Measurements from ENCODE around the gene APOL1. TPM values are rescaled to one million over a fixed set of nuclear protein-coding genes. Genes with fewer than 3 reads are reported as not detected.
"Not testable (repeated sequence)": the region's sequence is repeated elsewhere in the genome, so short reads cannot be mapped to it uniquely, and the experiment has no call there.

Gene APOL1
- total and polyA plus RNA-seq, 3 donors from 2014 or later = 5.0 to 24.4 (median 9.4) TPM

- intact Hi-C loops (cut with DNase I; ENCODE audit: low total_unique reads) = loop anchor here (10.0 kb wide), 1 partner anchor 94 kb away; no protein-coding TSS in a partner anchor
- H3K27ac ChIP-seq = no peak overlapping the region
- H3K27me3 ChIP-seq = no peaks in the 10 kb centered on the region
- H3K4me1 ChIP-seq = peaks cover 21% of the 10 kb centered on the region
- no peak overlapping the region for H3K4me3 ChIP-seq
- no peaks in the 10 kb centered on the region for H3K36me3 ChIP-seq (ENCODE audit: low read depth, missing control alignments)
- DNase-seq = no peak
- TF ChIP-seq CTCF (IDR thresholded peaks at IDR 0.05) (no peak), POLR2A (IDR thresholded peaks at IDR 0.05) (no peak)
- no peaks in the 10 kb centered on the region for H3K9me3 ChIP-seq
- WGBS, 2 donors = 91 to 93% methylated on average over 32 to 33 of the region's 33 CpGs
Observed at GRCh38 chr22:36288571-36289405, 35.9 kb downstream of the APOL1 start.

- no peaks in the 10 kb centered on the region for H3K36me3 ChIP-seq (ENCODE audit: low read depth, missing control alignments)
- intact Hi-C loops (cut with DNase I; ENCODE audit: low total_unique reads) = loop anchor here (10.0 kb wide), 1 partner anchor 95 kb away; no protein-coding TSS in a partner anchor
- H3K27me3 ChIP-seq = no peaks in the 10 kb centered on the region
- TF ChIP-seq CTCF (IDR thresholded peaks at IDR 0.05) = no peak
- TF ChIP-seq POLR2A (IDR thresholded peaks at IDR 0.05) = no peak
- WGBS, 2 donors = 86 to 87% methylated on average over 6 to 7 of the region's 7 CpGs
- no peak overlapping the region for H3K27ac ChIP-seq
- H3K4me1 ChIP-seq = peaks cover 21% of the 10 kb centered on the region
- no peak overlapping the region for H3K4me3 ChIP-seq
- no peak for DNase-seq
- no peaks in the 10 kb centered on the region for H3K9me3 ChIP-seq
Observed at GRCh38 chr22:36289406-36289870, 36.5 kb downstream of the APOL1 start.

GRCh38 chr22:36289948-36290371 is 37.0 kb downstream of the APOL1 start:
- not testable (repeated sequence) for H3K27ac ChIP-seq; H3K9me3 ChIP-seq; H3K36me3 ChIP-seq (ENCODE audit: low read depth, missing control alignments); H3K4me3 ChIP-seq; DNase-seq; H3K27me3 ChIP-seq
- intact Hi-C loops (cut with DNase I; ENCODE audit: low total_unique reads) = loop anchor here (10.0 kb wide), 1 partner anchor 95 kb away; no protein-coding TSS in a partner anchor
- WGBS, 2 donors = 90 to 92% methylated on average over 11 of the region's 11 CpGs
- H3K4me1 ChIP-seq = peaks cover 18% of the 10 kb centered on the region

- intact Hi-C loops (cut with DNase I; ENCODE audit: low total_unique reads) = not testable (repeated sequence)
Observed at GRCh38 chr22:36290391-36291075, 37.6 kb downstream of the APOL1 start.

GRCh38 chr22:36291831-36292740 is 39.2 kb downstream of the APOL1 start:
- H3K27ac ChIP-seq = no peak overlapping the region

More at GRCh38 chr22:36290391-36291075, 37.6 kb downstream of the APOL1 start:
- H3K36me3 ChIP-seq (ENCODE audit: low read depth, missing control alignments); H3K4me3 ChIP-seq; H3K27ac ChIP-seq; H3K27me3 ChIP-seq; DNase-seq; H3K9me3 ChIP-seq: not testable (repeated sequence)
- peaks cover 12% of the 10 kb centered on the region for H3K4me1 ChIP-seq
- 91% methylated on average over 20 of the region's 40 CpGs; no CpG with 5 or more reads in 1 of the 2 donors for WGBS, 2 donors

More at GRCh38 chr22:36291831-36292740, 39.2 kb downstream of the APOL1 start:
- Histone ChIP-seq H3K27me3 (no peaks in the 10 kb centered on the region), H3K4me3 (no peak overlapping the region), H3K9me3 (no peaks in the 10 kb centered on the region), H3K36me3 (ENCODE audit: low read depth, missing control alignments) (no peaks in the 10 kb centered on the region), H3K4me1 (no peaks in the 10 kb centered on the region)
- intact Hi-C loops (cut with DNase I; ENCODE audit: low total_unique reads) = no loop called here
- 89 to 93% methylated on average over 25 to 29 of the region's 29 CpGs for WGBS, 2 donors
- DNase-seq = no peak
- TF ChIP-seq CTCF (IDR thresholded peaks at IDR 0.05) (no peak), POLR2A (IDR thresholded peaks at IDR 0.05) (no peak)

All from testis (tissue), 3 donors.